H1 (cell line): ENCODE measurements around the gene FARS2. TPM values are rescaled to one million over a fixed set of nuclear protein-coding genes. Genes with fewer than 3 reads are reported as not detected.

Experiments
- CTCF ChIA-PET: fragments of 300-600 bp; sonication (Branson Sonifier 250); formaldehyde crosslinking; loops from one replicate; lab custom pipeline; 2021; ENCODE audit not compliant: partially characterized antibody; lab: Charles Lee
- POLR2A ChIA-PET: fragments of 300-600 bp; sonication (Branson Sonifier 250); formaldehyde crosslinking; loops from one replicate; lab custom pipeline; 2021; ENCODE audit warnings: inconsistent platforms; ENCODE audit not compliant: partially characterized antibody; lab: Charles Lee
- DNase-seq, 2 experiments: peaks; one replicate each; pipeline versions ENCODE4 v3.0.0 to v3.0.0-alpha.2; 2010 to 2022; ENCODE audit warnings: low spot score in 2 of 2, low read depth in 1 of 2, mixed read lengths in 1 of 2
- FAIRE-seq: peaks from 2 replicates; lab custom pipeline; 2011; peaks lifted over from hg19 to GRCh38; lab: Jason Lieb, UNC
- H2AFZ ChIP-seq: 2 replicates; pipeline ENCODE4 v1.8.1; 2012; ENCODE audit warnings: low read length, inconsistent platforms
- H2AK5ac ChIP-seq: 2 replicates; pipeline ENCODE4 v1.6.1; 2013; ENCODE audit warnings: low read depth, low read length
- H2BK120ac ChIP-seq: replicated peaks from 2 replicates; pipeline ENCODE3; 2013; ENCODE audit warnings: low read depth, low read length, inconsistent platforms
- H2BK12ac ChIP-seq: 2 replicates; pipeline ENCODE4 v1.6.1; 2013; ENCODE audit warnings: low read depth, low read length
- H2BK15ac ChIP-seq: 2 replicates; pipeline ENCODE4 v1.6.1; 2013; ENCODE audit warnings: low read length
- H2BK20ac ChIP-seq: 2 replicates; pipeline ENCODE4 v1.6.1; 2013; ENCODE audit warnings: low read length
- H2BK5ac ChIP-seq: 2 replicates; pipeline ENCODE4 v1.6.1; 2013; ENCODE audit warnings: low read depth, low read length
- H3K14ac ChIP-seq: 2 replicates; pipeline ENCODE4 v1.6.1; 2013; ENCODE audit warnings: inconsistent platforms; ENCODE audit not compliant: insufficient read length
- H3K18ac ChIP-seq: 2 replicates; pipeline ENCODE4 v1.6.1; 2013; ENCODE audit warnings: low read length; ENCODE audit errors: extremely low read depth
- H3K23ac ChIP-seq: 2 replicates; pipeline ENCODE4 v1.6.1; 2013; ENCODE audit warnings: inconsistent platforms; ENCODE audit not compliant: insufficient read length
- H3K23me2 ChIP-seq: 2 replicates; pipeline ENCODE4 v1.6.1; 2013; ENCODE audit warnings: low read depth, low read length
- H3K27ac ChIP-seq: 2 replicates; pipeline ENCODE4 v1.6.1; 2011; ENCODE audit warnings: low read depth, low read length, inconsistent platforms
- H3K27me3 ChIP-seq, 4 experiments: replicated peaks in 1 of 4; 1 replicate in 1 of 4; 2 replicates in 3 of 4; pipeline versions ENCODE4 v1.6.1 to v1.8.1; 2011 to 2013; ENCODE audit warnings: low read length in 3 of 4, mild to moderate bottlenecking in 3 of 4, inconsistent platforms in 2 of 4, mixed read lengths in 2 of 4, moderate library complexity in 1 of 4; ENCODE audit not compliant: control insufficient read depth in 3 of 4, insufficient read depth in 3 of 4; ENCODE audit errors: extremely low read depth in 1 of 4
- H3K36me3 ChIP-seq, 4 experiments: 2 replicates each; pipeline versions ENCODE4 v1.6.1 to v1.8.1; 2011 to 2013; ENCODE audit warnings: mild to moderate bottlenecking in 4 of 4, low read length in 3 of 4, moderate library complexity in 2 of 4, control low read depth in 1 of 4, inconsistent platforms in 1 of 4; ENCODE audit not compliant: insufficient read depth in 4 of 4, control insufficient read depth in 2 of 4
- H3K4ac ChIP-seq: replicated peaks from 2 replicates; pipeline ENCODE3; 2013; ENCODE audit warnings: low read length, low read depth, mixed read lengths, inconsistent platforms; ENCODE audit not compliant: insufficient read length
- H3K4me1 ChIP-seq, 4 experiments: replicated peaks in 1 of 4; 1 replicate in 1 of 4; 2 replicates in 3 of 4; pipeline versions ENCODE4 v1.6.1 to v1.8.1; 2011 to 2013; ENCODE audit warnings: low read length in 3 of 4, inconsistent platforms in 2 of 4, mixed read lengths in 1 of 4; ENCODE audit not compliant: insufficient read depth in 4 of 4, control insufficient read depth in 3 of 4
- H3K4me2 ChIP-seq, 2 experiments: 2 replicates each; pipeline versions ENCODE4 v1.6.1 to v1.8.1; 2011 to 2013; ENCODE audit warnings: low read depth in 2 of 2, low read length in 2 of 2, control low read depth in 1 of 2, inconsistent platforms in 1 of 2, mild to moderate bottlenecking in 1 of 2; ENCODE audit not compliant: insufficient read depth in 1 of 2
- H3K4me3 ChIP-seq, 4 experiments: fragments of 200-600, 300-600 bp in 1 of 4; sonication (generic), shearing (Covaris generic), sonication (Bioruptor Twin) in 1 of 4; 2 replicates each; pipeline versions ENCODE4 v1.5.1 to v1.8.1; 2011 to 2016; ENCODE audit warnings: low read length in 4 of 4, low read depth in 3 of 4, control low read depth in 2 of 4, inconsistent platforms in 2 of 4, mild to moderate bottlenecking in 2 of 4, mixed read lengths in 1 of 4, moderate library complexity in 1 of 4; ENCODE audit not compliant: insufficient read depth in 2 of 4; ENCODE audit errors: extremely low read depth in 1 of 4
- H3K56ac ChIP-seq: replicated peaks from 2 replicates; pipeline ENCODE3; 2013; ENCODE audit warnings: low read depth, mild to moderate bottlenecking, mixed read lengths, low read length, inconsistent platforms; ENCODE audit not compliant: insufficient read length
- H3K79me1 ChIP-seq: 2 replicates; pipeline ENCODE4 v1.6.1; 2013; ENCODE audit warnings: low read depth, low read length, control low read depth
- H3K79me2 ChIP-seq, 2 experiments: 2 replicates each; pipeline versions ENCODE4 v1.6.1 to v1.8.1; 2012 to 2013; ENCODE audit warnings: low read length in 2 of 2, mild to moderate bottlenecking in 2 of 2, inconsistent platforms in 1 of 2; ENCODE audit not compliant: insufficient read depth in 2 of 2, control insufficient read depth in 1 of 2
- H3K9ac ChIP-seq, 4 experiments: replicated peaks in 1 of 4; 1 replicate in 1 of 4; 2 replicates in 3 of 4; pipeline versions ENCODE4 v1.6.1 to v1.8.1; 2011 to 2013; ENCODE audit warnings: low read depth in 3 of 4, low read length in 3 of 4, control low read depth in 2 of 4, mild to moderate bottlenecking in 2 of 4, moderate library complexity in 2 of 4, inconsistent platforms in 1 of 4; ENCODE audit errors: extremely low read depth in 1 of 4
- H3K9me3 ChIP-seq, 2 experiments: 2 replicates each; pipeline versions ENCODE4 v1.6.1 to v1.8.1; 2012 to 2013; ENCODE audit warnings: mild to moderate bottlenecking in 2 of 2, moderate library complexity in 2 of 2, control low read depth in 1 of 2, inconsistent platforms in 1 of 2, low read depth in 1 of 2, low read length in 1 of 2, mixed read lengths in 1 of 2; ENCODE audit not compliant: insufficient read depth in 2 of 2
- H4K20me1 ChIP-seq, 2 experiments: replicated peaks in 1 of 2; 2 replicates each; pipeline versions ENCODE3 to v1.8.1; 2011 to 2013; ENCODE audit warnings: inconsistent platforms in 2 of 2, low read length in 2 of 2, mild to moderate bottlenecking in 1 of 2; ENCODE audit not compliant: insufficient read depth in 2 of 2, control insufficient read depth in 1 of 2
- H4K5ac ChIP-seq: 2 replicates; pipeline ENCODE4 v1.6.1; 2013; ENCODE audit warnings: low read length, low read depth, mixed read lengths, inconsistent platforms; ENCODE audit not compliant: insufficient read length
- H4K8ac ChIP-seq: 2 replicates; pipeline ENCODE4 v1.8.0; 2013; ENCODE audit warnings: mild to moderate bottlenecking, moderate library complexity, low read length, inconsistent platforms; ENCODE audit not compliant: insufficient read depth; ENCODE audit errors: extremely low read depth
- H4K91ac ChIP-seq: replicated peaks from 2 replicates; pipeline ENCODE3; 2013; ENCODE audit warnings: low read length, mixed read lengths, inconsistent platforms; ENCODE audit not compliant: insufficient read length
- BRCA1 ChIP-seq: IDR thresholded peaks from 2 replicates; pipeline ENCODE4 v1.6.1; 2012; ENCODE audit warnings: low read depth, low read length, improper control_type of control experiment
- CHD1 ChIP-seq: IDR thresholded peaks from 2 replicates; pipeline ENCODE4 v1.6.1; 2012; ENCODE audit warnings: low read depth, low read length, improper control_type of control experiment
- CTBP2 ChIP-seq: IDR thresholded peaks from 2 replicates; pipeline ENCODE4 v1.7.0; 2011; ENCODE audit warnings: borderline replicate concordance, mild to moderate bottlenecking, moderate library complexity, mixed read lengths, low read length; ENCODE audit not compliant: insufficient read depth, insufficient read length
- FOSL1 ChIP-seq: IDR thresholded peaks from 2 replicates; pipeline ENCODE4 v1.6.1; 2011; ENCODE audit warnings: mild to moderate bottlenecking, low read depth, low read length, moderate library complexity; ENCODE audit not compliant: insufficient read depth
- GTF2F1 ChIP-seq: IDR thresholded peaks from 2 replicates; pipeline ENCODE4 v1.6.1; 2012; ENCODE audit warnings: low read depth, low read length, improper control_type of control experiment, borderline replicate concordance
- MAFK ChIP-seq: IDR thresholded peaks from 2 replicates; pipeline ENCODE4 v1.6.1; 2012; ENCODE audit warnings: low read depth, mild to moderate bottlenecking, improper control_type of control experiment, low read length
- POU5F1 ChIP-seq: IDR thresholded peaks from 2 replicates; pipeline ENCODE4 v1.6.1; 2011; ENCODE audit warnings: low read depth, mild to moderate bottlenecking, low read length, moderate library complexity
- RNF2 ChIP-seq: fragments of 200-900, 300-1000 bp; sonication (generic); IDR thresholded peaks from 2 replicates; pipeline ENCODE4 v1.7.1; 2016; ENCODE audit warnings: borderline replicate concordance, low read depth, mild to moderate bottlenecking, antibody characterized with exemption, low read length; ENCODE audit not compliant: poor library complexity, severe bottlenecking; ENCODE audit errors: missing control alignments
- SAP30 ChIP-seq: fragments of 300-600 bp; sonication (generic); IDR thresholded peaks from 2 replicates; pipeline ENCODE4 v1.7.1; 2012; ENCODE audit warnings: low read length, moderate library complexity, mild to moderate bottlenecking, inconsistent platforms; ENCODE audit not compliant: insufficient read depth, insufficient replicate concordance
- SIN3A ChIP-seq, 2 experiments: IDR thresholded peaks in 1 of 2; conservative IDR thresholded peaks in 1 of 2; 2 replicates each; pipeline ENCODE4 v1.6.1; 2011 to 2012; ENCODE audit warnings: low read length in 2 of 2, improper control_type of control experiment in 1 of 2, low read depth in 1 of 2, mild to moderate bottlenecking in 1 of 2
- TAF1 ChIP-seq: IDR thresholded peaks from 2 replicates; pipeline ENCODE4 v1.6.1; 2011; ENCODE audit warnings: mild to moderate bottlenecking, low read depth, low read length
- USF2 ChIP-seq: IDR thresholded peaks from 2 replicates; pipeline ENCODE4 v1.6.1; 2011; ENCODE audit warnings: low read length, improper control_type of control experiment
- WGBS, 2 experiments: shearing (Covaris generic) in 1 of 2; methylation state at CpG; one replicate each; pipeline versions ENCODE4 v1.1.6 to v1.1.7; 2013 to 2015; ENCODE audit warnings: low lambda C conversion rate in 2 of 2, mixed read lengths in 2 of 2, inconsistent platforms in 1 of 2, low coverage in 1 of 2, missing lambda C conversion rate in 1 of 2; ENCODE audit not compliant: insufficient replicate concordance in 2 of 2, insufficient coverage in 1 of 2, insufficient read length in 1 of 2; ENCODE audit errors: extremely low coverage in 1 of 2, missing lambda C conversion rate in 1 of 2; 5-methylcytosine and 5-hydroxymethylcytosine counted together
- polyA plus RNA-seq, 7 experiments: library from polyadenylated mRNA; depleted of rRNA in 3 of 7; stranded (reverse) in 5 of 7; unstranded in 2 of 7; fragments of >200 nt in 5 of 7; fragments of 200-250 nt in 2 of 7; gene quantifications; 1 replicate in 5 of 7; 2 replicates in 1 of 7; 4 replicates in 1 of 7; pipeline versions ENCODE4 v1.2.1 to v1.2.3, GENCODE V29; 2011 to 2013; ENCODE audit warnings: missing spikeins in 2 of 7, mixed read lengths in 2 of 7
- total RNA-seq: library from RNA; stranded (reverse); fragmentation: NEBNext Ultra II Directional; extraction: Animal tissue kit (Norgen Biotek cat#: 25700); gene quantifications from 2 replicates; pipeline ENCODE4 v1.2.1, GENCODE V29; 2021

FARS2 gene
- total and polyA plus RNA-seq, 2 of the 8 experiments (the other 6 are each of a cell fraction or from before 2014, with no cell fraction given) = 11.7 to 14.4 TPM

GRCh38 chr6:5337573-5337972, 76.3 kb downstream of the FARS2 start:
- DNase-seq = no peak
- POLR2A ChIA-PET = no interaction called here
- 89% methylated on average over 2 of the region's 2 CpGs; no CpG with 5 or more reads in 1 of the 2 experiments for WGBS, 2 experiments

More at GRCh38 chr6:5337573-5337972, 76.3 kb downstream of the FARS2 start:
- Histone ChIP-seq H3K79me1 (no peaks in the 10 kb centered on the region), H2BK5ac (no peak overlapping the region), H4K5ac (no peak overlapping the region), H3K27me3 (no peaks in the 10 kb centered on the region), H3K27ac (no peak overlapping the region), H3K23me2 (no peaks in the 10 kb centered on the region), H3K36me3 (no peaks in the 10 kb centered on the region), H3K56ac (no peak overlapping the region), H4K91ac (no peak overlapping the region), H3K14ac (no peak overlapping the region), H3K4me3 (no peak overlapping the region), H2BK15ac (no peak overlapping the region), H3K9ac (no peak overlapping the region), H2AFZ (no peak overlapping the region), H3K79me2 (peaks cover 0 to 2% of the 10 kb centered on the region in 2 experiments; a peak in 1 of 4 replicates), H3K4ac (no peak overlapping the region)
- no peak for FAIRE-seq
- CTCF ChIA-PET = interaction anchor here (1.0 kb wide), 1 partner anchor 15 kb away, joined by 4 read pairs; no protein-coding TSS in a partner anchor
- no peak for TF ChIP-seq POU5F1
- TF ChIP-seq TAF1 = no peak
- no peak for TF ChIP-seq RNF2
- TF ChIP-seq CHD1 = no peak
- TF ChIP-seq CTBP2 = no peak
- no peak for TF ChIP-seq SAP30
- TF ChIP-seq FOSL1 = no peak
- TF ChIP-seq MAFK = no peak
- no peak for TF ChIP-seq USF2
- TF ChIP-seq SIN3A (conservative IDR thresholded peaks at IDR 0.05 in 1 of 2, IDR thresholded peaks at IDR 0.05 in 1 of 2; ENCODE audit: low read depth in 1 of 2, low read length in 2 of 2) = no peak
- no peak for TF ChIP-seq GTF2F1
- TF ChIP-seq BRCA1 = no peak
- TF ChIP-seq, all 59 proteins: peak for 0
- Histone ChIP-seq H2BK120ac (no peak overlapping the region), H4K20me1 (no peaks in the 10 kb centered on the region), H3K18ac (no peak overlapping the region), H4K8ac (no peak overlapping the region), H2AK5ac (no peak overlapping the region), H3K9me3 (no peaks in the 10 kb centered on the region), H3K23ac (no peak overlapping the region), H3K4me1 (no peaks in the 10 kb centered on the region), H3K4me2 (no peak overlapping the region), H2BK20ac (no peak overlapping the region), H2BK12ac (no peak overlapping the region)
